ENCODE measurements around the gene ZNF140. TPM values are rescaled to one million over a fixed set of nuclear protein-coding genes. Genes with fewer than 3 reads are reported as not detected.
A peak's percentile ranks its signal among the peaks of the same experiment; 100 is the strongest.

Gene ZNF140
- total and polyA plus RNA-seq, 7 donors = 7.8 to 18.8 (median 12.9) TPM

- H3K27ac ChIP-seq = no peak overlapping the region
- peaks cover 0 to 6% (median 2%) of the 10 kb centered on the region in 4 donors for H3K4me1 ChIP-seq
- intact Hi-C loops (cut with DNase I) = no loop called here
- peaks cover 9 to 90% (median 50%) of the 10 kb centered on the region in 4 donors for H3K36me3 ChIP-seq
- 96 to 98% methylated on average over 2 of the region's 2 CpGs for WGBS, 2 donors
- peaks cover 41 to 87% (median 67%) of the 10 kb centered on the region in 4 donors for H3K9me3 ChIP-seq
- TF ChIP-seq EP300 (IDR thresholded peaks at IDR 0.05) (no peak), POLR2AphosphoS5 (IDR thresholded peaks at IDR 0.05) (no peak), POLR2A (IDR thresholded peaks at IDR 0.05) (no peak), CTCF (IDR thresholded peaks at IDR 0.05) (no peak)
- H3K4me3 ChIP-seq = no peak overlapping the region
- no peaks in the 10 kb centered on the region for H3K27me3 ChIP-seq
- no peak for DNase-seq
Measured at GRCh38 chr12:133124674-133125073, 44.0 kb downstream of the ZNF140 start.

GRCh38 chr12:133129368-133130037, 48.8 kb downstream of the ZNF140 start:
- intact Hi-C loops (cut with DNase I) = loop anchor here (1.0 to 2.0 kb wide), 5 partner anchors 21 to 143 kb away; partner anchors contain the start of genes ZNF140, ZNF26, ZNF268 and ZNF84
- peak overlapping the region; percentile 77 to 92 (median 82) for H3K4me3 ChIP-seq
- peak overlapping the region; percentile 95 to 98 (median 96) for H3K27ac ChIP-seq
- peaks cover 0 to 14% (median 6%) of the 10 kb centered on the region in 4 donors for H3K4me1 ChIP-seq
- no peak for TF ChIP-seq POLR2AphosphoS5 (IDR thresholded peaks at IDR 0.05)
- no peak for TF ChIP-seq POLR2A (IDR thresholded peaks at IDR 0.05)
- no peak for TF ChIP-seq EP300 (IDR thresholded peaks at IDR 0.05)
- no peak for TF ChIP-seq CTCF (IDR thresholded peaks at IDR 0.05)
- DNase-seq = no peak
- H3K36me3 ChIP-seq = peaks cover 4 to 60% (median 24%) of the 10 kb centered on the region in 4 donors
- H3K9me3 ChIP-seq = peaks cover 15 to 49% (median 36%) of the 10 kb centered on the region in 4 donors
- WGBS, 2 donors = 22 to 27% methylated on average over 26 of the region's 26 CpGs
- no peaks in the 10 kb centered on the region for H3K27me3 ChIP-seq

GRCh38 chr12:133130038-133130807, 49.5 kb downstream of the ZNF140 start, which contains the start of the genes ZNF10 and ZNF891:
TSS of gene ZNF10 (plus strand) at chr12:133130627. CDS start at chr12:133144493, 13,866 bp downstream.
TSS of gene ZNF891 (minus strand) at chr12:133130274. CDS start at chr12:133121918, 8,356 bp downstream.
- DNase-seq = peak; percentile 98
- peaks cover 4 to 60% (median 29%) of the 10 kb centered on the region in 4 donors for H3K36me3 ChIP-seq
- H3K27ac ChIP-seq = peak within 1 kb of the TSS; percentile 95 to 98 (median 96)
- H3K27me3 ChIP-seq = no peaks in the 10 kb centered on the region
- H3K4me1 ChIP-seq = peaks cover 0 to 14% (median 6%) of the 10 kb centered on the region in 4 donors
- 0 to 1% methylated on average over 87 of the region's 87 CpGs for WGBS, 2 donors
- TF ChIP-seq POLR2A (IDR thresholded peaks at IDR 0.05) = peak; percentile 69 to 72
- TF ChIP-seq EP300 (IDR thresholded peaks at IDR 0.05) = peak; percentile 15 to 91 (median 74)
- TF ChIP-seq CTCF (IDR thresholded peaks at IDR 0.05) = no peak
- peak; percentile 92 to 98 (median 96) for TF ChIP-seq POLR2AphosphoS5 (IDR thresholded peaks at IDR 0.05)
- intact Hi-C loops (cut with DNase I) = loop anchor here (1.0 to 2.0 kb wide), 4 partner anchors 50 to 143 kb away; partner anchors contain the start of genes ZNF140, ZNF26, ZNF268 and ZNF84
- H3K4me3 ChIP-seq = peak within 1 kb of the TSS; percentile 77 to 92 (median 82)
- peaks cover 12 to 47% (median 38%) of the 10 kb centered on the region in 4 donors for H3K9me3 ChIP-seq

GRCh38 chr12:133130808-133131128, 50.0 kb downstream of the ZNF140 start:
- peak overlapping the region; percentile 95 to 98 (median 96) for H3K27ac ChIP-seq

More at GRCh38 chr12:133130808-133131128, 50.0 kb downstream of the ZNF140 start:
- H3K36me3 ChIP-seq = peaks cover 4 to 60% (median 28%) of the 10 kb centered on the region in 4 donors
- DNase-seq = peak; percentile 67
- no peak for TF ChIP-seq CTCF (IDR thresholded peaks at IDR 0.05)
- TF ChIP-seq EP300 (IDR thresholded peaks at IDR 0.05) = no peak
- TF ChIP-seq POLR2A (IDR thresholded peaks at IDR 0.05) = no peak
- no peak for TF ChIP-seq POLR2AphosphoS5 (IDR thresholded peaks at IDR 0.05)
- H3K27me3 ChIP-seq = no peaks in the 10 kb centered on the region
- H3K4me3 ChIP-seq = peak overlapping the region; percentile 77 to 92 (median 82)
- H3K9me3 ChIP-seq = peaks cover 7 to 47% (median 38%) of the 10 kb centered on the region in 4 donors
- intact Hi-C loops (cut with DNase I) = loop anchor here (1.0 to 2.0 kb wide), 4 partner anchors 50 to 144 kb away; partner anchors contain the start of genes ZNF140, ZNF26, ZNF268 and ZNF84
- peaks cover 0 to 14% (median 6%) of the 10 kb centered on the region in 4 donors for H3K4me1 ChIP-seq
- WGBS, 2 donors = 0 to 1% methylated on average over 17 of the region's 17 CpGs

Measured in sigmoid colon (tissue), 7 donors.